HG03378 (cell line): Measurements from ENCODE around the gene RAD51B.

Source experiments
- ATAC-seq: cut with Tn5 transposase; IDR thresholded peaks from one replicate; pipeline ENCODE4 v1.9.1; 2021; ENCODE audit warnings: mild to moderate bottlenecking, moderate library complexity; ENCODE audit not compliant: unreplicated experiment

Gene RAD51B

GRCh38 chr14:68343534-68344118 lies 524.0 kb downstream of the RAD51B start:
- no peak for ATAC-seq

GRCh38 chr14:68345738-68346137 lies 526.2 kb downstream of the RAD51B start:
- no peak for ATAC-seq

- ATAC-seq: no peak
These were observed 527.2 kb downstream of the RAD51B start for GRCh38 chr14:68346556-68347343.

- no peak for ATAC-seq
These were observed 530.5 kb downstream of the RAD51B start for GRCh38 chr14:68349900-68350629.

- no peak for ATAC-seq
These were observed 535.8 kb downstream of the RAD51B start for GRCh38 chr14:68355415-68355814.

- no peak for ATAC-seq
These were observed 538.2 kb downstream of the RAD51B start for GRCh38 chr14:68357777-68358176.

- ATAC-seq: no peak
These were observed 538.9 kb downstream of the RAD51B start for GRCh38 chr14:68358500-68358899.

- ATAC-seq: no peak
These were observed 539.6 kb downstream of the RAD51B start for GRCh38 chr14:68359022-68359836.

GRCh38 chr14:68359837-68360552 lies 540.4 kb downstream of the RAD51B start:
- ATAC-seq: no peak

GRCh38 chr14:68361231-68361630 lies 541.7 kb downstream of the RAD51B start:
- no peak for ATAC-seq

GRCh38 chr14:68362846-68363245 lies 543.3 kb downstream of the RAD51B start:
- no peak for ATAC-seq

GRCh38 chr14:68363466-68363842 lies 543.9 kb downstream of the RAD51B start:
- ATAC-seq: no peak

- no peak for ATAC-seq
These were observed 544.5 kb downstream of the RAD51B start for GRCh38 chr14:68363843-68364767.

GRCh38 chr14:68364792-68365192 lies 545.2 kb downstream of the RAD51B start:
- no peak for ATAC-seq

GRCh38 chr14:68365228-68365627 lies 545.6 kb downstream of the RAD51B start:
- no peak for ATAC-seq

GRCh38 chr14:68366656-68367055 lies 547.1 kb downstream of the RAD51B start:
- ATAC-seq: no peak

GRCh38 chr14:68367536-68367935 lies 548.0 kb downstream of the RAD51B start:
- no peak for ATAC-seq

GRCh38 chr14:68368850-68369249 lies 549.3 kb downstream of the RAD51B start:
- ATAC-seq: peak; percentile 40

- ATAC-seq: peak; percentile 43
These were observed 549.9 kb downstream of the RAD51B start for GRCh38 chr14:68369281-68370056.
